ENCODE data around the gene OR2A12.
A peak's percentile ranks its signal among the peaks of the same experiment; 100 is the strongest.
"Not testable (repeated sequence)": the region's sequence is repeated elsewhere in the genome, so short reads cannot be mapped to it uniquely, and the experiment has no call there.

The OR2A12 gene

DNA sequence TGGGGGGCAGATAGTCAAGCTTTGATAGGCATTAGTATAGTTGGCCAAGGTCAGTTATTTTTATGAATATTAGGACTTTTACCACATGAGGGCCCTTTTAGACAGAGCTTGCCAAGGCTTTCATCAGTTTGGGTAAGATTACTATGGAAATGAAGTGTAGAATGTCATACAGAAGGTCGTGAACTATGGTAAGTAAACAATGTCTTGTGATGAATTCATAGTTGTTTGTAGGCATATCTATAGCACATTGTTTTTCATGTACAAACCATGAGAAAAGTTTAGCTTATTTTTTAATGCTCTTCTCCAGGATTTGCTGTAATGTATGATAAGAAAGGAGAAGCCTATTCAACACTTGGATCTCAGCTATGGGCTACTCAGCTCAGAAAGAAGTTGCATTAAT, 27.6 kb downstream of the OR2A12 start:
- DNase-seq (ENCODE audit: extremely low read depth in 1 of 2, low read depth in 1 of 2), result no peak

DNA sequence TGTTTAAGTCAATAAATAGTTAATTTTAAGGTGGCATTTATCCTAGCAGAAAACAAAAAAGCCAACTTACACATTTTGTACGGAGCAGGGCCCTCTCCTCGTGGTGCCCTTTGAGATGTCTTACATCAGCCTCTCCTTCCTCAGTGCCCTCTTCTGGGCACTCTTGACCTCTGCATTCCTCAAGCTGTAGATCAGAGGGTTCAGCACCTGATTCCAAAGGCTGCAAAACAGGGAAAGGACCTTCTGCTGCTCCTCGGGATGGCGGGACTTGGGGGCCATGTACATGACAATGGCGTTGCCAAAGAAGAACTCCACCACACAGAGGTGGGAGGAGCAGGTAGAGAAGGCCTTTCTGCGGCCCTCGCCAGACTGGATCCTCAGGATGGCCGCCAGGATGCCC, 32.3 kb downstream of the OR2A12 start:
- no peak for DNase-seq (ENCODE audit: extremely low read depth in 1 of 2, low read depth in 1 of 2)

DNA sequence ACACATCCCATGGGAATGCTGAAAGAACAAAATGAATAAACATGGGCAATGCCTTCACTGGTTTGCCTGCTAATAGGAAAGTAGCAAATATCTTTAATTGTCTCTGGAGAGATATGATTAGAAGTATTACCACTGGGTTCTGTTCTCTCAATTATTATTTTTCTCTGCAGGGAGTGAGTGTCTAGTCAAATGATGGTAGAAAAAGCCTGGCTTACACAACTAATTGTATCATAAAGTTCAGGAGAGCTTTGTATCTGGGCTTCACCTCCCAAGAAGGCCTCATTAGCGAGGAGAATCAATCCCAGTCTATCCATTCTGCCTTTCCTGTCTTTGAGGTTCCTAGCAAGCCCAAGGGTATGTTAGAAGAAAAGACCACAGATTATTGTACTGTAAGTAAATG, 36.8 kb downstream of the OR2A12 start, which contains the start of gene OR2A14:
Gene OR2A14 (plus strand): TSS at position 301 of the 400 bp plus-strand sequence. CDS start 5,937 bp downstream, outside the sequence.
- DNase-seq (ENCODE audit: extremely low read depth in 1 of 2, low read depth in 1 of 2), result no peak

DNA sequence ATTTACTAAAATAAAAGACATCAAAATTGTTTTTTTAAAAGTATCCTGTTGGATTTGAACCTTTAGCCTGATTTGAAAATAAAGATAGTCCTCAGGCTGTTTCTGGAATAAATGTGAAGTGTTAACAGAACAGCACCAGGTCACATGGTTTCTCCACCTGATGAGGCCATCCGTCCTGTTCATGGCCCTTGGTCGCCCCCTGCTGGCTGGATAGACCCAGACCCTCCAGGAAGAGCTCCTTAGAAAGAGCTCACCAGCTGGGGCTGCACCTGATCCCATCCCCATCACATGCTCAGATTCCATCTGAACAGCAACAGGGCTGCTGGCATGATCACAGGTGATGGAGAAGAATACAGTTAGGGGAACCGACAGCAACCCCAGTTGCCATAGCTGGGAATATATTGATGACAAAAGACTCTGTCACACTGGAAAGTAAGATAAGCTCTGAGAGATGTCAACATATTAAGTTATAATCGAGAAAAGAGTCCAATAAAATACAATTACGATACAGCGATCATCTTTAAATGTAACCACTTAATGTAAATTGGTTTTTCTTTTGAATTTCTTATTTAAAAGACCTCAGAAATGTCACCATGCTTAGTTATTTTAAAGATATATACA, 41.7 kb downstream of the OR2A12 start:
- DNase-seq (ENCODE audit: extremely low read depth in 1 of 2, low read depth in 1 of 2), result peak; percentile 57 to 81

DNA sequence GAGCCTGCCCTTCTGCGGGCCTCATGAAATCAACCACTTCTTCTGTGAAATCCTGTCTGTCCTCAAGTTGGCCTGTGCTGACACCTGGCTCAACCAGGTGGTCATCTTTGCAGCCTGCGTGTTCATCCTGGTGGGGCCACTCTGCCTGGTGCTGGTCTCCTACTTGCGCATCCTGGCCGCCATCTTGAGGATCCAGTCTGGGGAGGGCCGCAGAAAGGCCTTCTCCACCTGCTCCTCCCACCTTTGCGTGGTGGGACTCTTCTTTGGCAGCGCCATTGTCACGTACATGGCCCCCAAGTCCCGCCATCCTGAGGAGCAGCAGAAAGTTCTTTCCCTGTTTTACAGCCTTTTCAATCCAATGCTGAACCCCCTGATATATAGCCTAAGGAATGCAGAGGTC, 43.5 kb downstream of the OR2A12 start:
- not testable (repeated sequence) for DNase-seq (ENCODE audit: extremely low read depth in 1 of 2, low read depth in 1 of 2)

DNA sequence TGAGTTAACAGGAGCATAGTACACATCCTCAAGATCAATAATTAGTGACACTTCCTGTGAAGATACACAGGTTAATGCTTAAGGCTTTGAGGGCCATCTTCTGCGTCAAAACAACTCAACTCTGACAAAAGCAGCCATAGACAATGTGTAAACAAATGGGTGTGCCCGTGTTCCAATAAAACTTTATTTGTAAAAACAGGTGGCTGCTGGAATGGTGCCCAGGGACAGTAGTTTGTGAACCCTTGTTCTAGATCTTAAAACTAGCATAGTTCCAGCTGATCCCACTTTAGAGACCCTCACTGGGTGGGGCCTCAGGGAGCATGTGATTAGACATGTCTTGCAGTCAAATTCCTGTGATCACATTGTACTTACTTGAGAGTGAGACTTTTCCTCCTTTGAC, 44.7 kb downstream of the OR2A12 start:
- no peak for DNase-seq (ENCODE audit: extremely low read depth in 1 of 2, low read depth in 1 of 2)

DNA sequence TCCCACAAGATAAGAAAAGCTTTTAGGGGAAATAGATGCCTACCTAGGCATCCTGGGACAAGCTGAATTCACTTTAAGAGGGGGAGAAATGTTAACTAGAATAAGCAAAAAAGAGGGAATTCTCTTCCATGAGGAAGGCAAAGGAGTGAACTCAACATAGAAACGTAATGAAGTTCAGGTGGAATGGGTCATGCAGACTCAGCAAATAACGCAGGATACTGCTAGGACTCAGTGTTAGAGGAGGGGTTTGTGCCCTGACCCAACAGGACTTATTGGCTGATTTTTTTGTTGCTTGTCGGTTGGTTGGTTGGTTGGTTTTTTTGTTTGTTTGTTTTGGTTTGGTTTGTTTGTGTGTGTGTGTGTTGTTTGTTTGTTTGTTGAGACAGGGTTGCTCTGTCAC, 46.2 kb downstream of the OR2A12 start:
- no peak for DNase-seq (ENCODE audit: extremely low read depth in 1 of 2, low read depth in 1 of 2)

DNA sequence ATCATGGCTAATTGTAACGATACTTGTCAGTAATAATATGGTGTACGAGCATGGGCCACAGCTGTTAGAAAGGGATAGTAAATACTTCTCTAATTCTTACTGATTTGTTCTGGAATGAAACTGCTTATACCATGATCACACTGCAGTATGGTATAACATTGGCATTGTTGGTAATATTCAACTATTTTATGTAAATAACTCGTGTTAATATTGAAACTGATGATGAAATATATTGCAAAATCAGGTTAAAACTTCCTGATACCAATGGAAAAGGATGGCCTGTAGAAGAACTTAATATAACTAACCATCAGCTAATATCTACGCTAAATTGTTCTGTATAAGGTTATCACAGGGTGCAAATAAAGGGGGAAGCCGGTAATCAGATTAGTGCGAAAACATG, 47.2 kb downstream of the OR2A12 start:
- DNase-seq (ENCODE audit: extremely low read depth in 1 of 2, low read depth in 1 of 2), result no peak

DNA sequence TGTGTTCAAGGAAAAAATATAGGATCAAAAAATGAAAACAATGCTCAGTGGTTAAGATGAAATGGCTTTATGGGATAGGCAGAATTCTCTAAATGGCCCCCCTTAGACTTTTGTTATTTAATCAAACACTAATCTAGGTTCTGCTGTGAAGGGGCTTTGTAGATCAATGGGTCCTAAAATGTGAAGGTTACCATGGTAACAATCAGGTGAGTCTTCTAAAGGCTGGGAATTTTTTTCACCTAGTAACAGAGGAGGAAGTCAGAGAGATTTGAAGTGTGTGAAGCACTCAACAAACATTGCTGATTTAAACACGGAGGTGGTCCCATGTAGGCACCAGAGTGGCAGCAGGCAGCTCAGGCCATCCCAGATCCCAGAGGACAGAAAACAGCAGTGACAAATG, 48.0 kb downstream of the OR2A12 start:
- no peak for DNase-seq (ENCODE audit: extremely low read depth in 1 of 2, low read depth in 1 of 2)

DNA sequence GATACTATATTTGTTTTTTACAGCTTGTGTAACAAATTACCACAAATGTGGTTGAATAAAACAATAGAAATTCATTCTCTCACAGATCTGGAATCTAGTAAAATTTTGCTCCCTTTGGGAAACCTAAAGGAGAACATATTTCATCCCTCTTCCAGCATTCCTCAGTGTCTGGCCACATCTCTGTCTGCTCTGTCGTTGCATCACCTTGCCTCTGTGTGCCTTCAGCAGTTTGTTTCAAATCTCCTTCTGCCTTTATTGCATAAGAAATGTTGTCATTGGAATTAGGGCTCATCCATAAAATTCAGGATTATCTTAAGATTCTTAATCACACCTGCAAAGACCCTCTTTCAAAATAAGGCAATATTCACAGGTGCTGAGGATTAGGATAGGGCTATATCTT, 51.4 kb downstream of the OR2A12 start:
- DNase-seq (ENCODE audit: extremely low read depth in 1 of 2, low read depth in 1 of 2), result no peak

DNA sequence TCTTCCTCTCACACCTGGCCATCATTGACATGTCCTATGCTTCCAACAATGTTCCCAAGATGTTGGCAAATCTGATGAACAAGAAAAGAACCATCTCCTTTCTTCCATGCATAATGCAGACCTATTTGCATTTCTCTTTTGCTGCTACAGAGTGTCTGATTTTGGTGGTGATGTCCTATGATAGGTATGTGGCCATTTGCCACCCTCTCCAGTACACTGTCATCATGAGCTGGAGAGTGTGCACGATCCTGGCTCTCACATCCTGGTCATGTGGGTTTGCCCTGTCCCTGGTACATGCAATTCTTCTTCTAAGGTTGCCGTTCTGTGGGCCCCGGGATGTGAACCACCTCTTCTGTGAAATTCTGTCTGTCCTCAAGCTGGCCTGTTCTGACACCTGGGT, 56.1 kb downstream of the OR2A12 start:
- DNase-seq (ENCODE audit: extremely low read depth in 1 of 2, low read depth in 1 of 2), result no peak

DNA sequence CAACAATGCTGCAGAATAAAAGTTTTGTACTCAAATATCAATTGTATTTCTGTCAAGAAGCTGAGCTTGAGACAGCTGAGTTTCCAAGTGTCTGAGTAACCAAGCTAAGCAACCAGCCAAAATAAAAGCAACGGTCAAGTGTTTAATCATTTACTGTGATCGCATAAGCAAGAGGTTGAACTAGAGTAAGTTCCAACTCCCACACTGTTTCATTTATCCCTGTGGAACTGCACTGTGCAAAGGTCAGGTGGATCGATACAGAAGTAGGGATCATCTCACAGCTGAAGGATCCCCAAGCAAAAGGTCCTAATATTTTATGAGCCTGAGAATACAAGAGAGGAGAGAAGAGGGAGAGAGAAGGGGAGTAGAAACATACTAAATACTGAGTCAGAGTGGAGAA, 58.3 kb downstream of the OR2A12 start:
- DNase-seq (ENCODE audit: extremely low read depth in 1 of 2, low read depth in 1 of 2), result no peak

DNA sequence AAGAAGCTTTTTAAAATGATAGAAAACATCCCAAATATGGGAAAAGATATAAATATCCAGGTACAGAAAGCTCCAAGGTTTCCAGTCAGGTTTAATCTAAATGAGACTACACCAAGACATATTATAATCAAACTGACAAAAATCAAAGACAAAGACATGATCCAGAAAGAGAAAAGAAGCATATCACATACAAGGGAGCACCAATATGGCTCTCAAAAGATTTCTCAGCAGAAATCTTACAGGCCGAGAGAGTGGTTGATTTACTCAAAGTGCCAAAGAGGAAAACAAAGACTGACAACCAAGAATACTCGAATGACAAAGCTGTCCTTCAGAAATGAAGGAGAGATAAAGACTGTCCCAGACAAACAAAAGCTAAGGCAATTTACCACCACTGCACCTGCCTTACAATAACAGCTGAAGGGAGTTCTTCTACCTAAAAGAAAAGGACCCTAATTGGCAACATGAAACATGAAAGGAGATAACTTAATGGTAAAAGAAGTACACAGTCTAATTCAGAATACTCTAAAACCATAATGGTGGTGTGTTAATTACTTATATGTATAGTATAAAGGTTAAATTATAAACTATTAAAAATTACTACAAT, 62.2 kb downstream of the OR2A12 start:
- no peak for DNase-seq (ENCODE audit: extremely low read depth in 1 of 2, low read depth in 1 of 2)

All from activated CD8-positive, alpha-beta memory T cell treated with anti-CD3 and anti-CD28 coated beads for 1 hour (primary cell).